H1 (cell line): ENCODE measurements around the gene ATP9B.

ENCODE experiments used
- CHD1 ChIP-seq: IDR thresholded peaks from 2 replicates; pipeline ENCODE4 v1.6.1; 2012; ENCODE audit warnings: low read depth, low read length, improper control_type of control experiment
- CTCF ChIP-seq, 3 experiments: IDR thresholded peaks; 1 replicate in 2 of 3; 2 replicates in 1 of 3; pipeline versions ENCODE4 v1.5.1 to v1.6.1; 2011; ENCODE audit warnings: low read length in 3 of 3, mild to moderate bottlenecking in 3 of 3, inconsistent platforms in 2 of 3, low read depth in 1 of 3, moderate library complexity in 1 of 3; ENCODE audit not compliant: insufficient read depth in 1 of 3; ENCODE audit errors: control extremely low read depth in 1 of 3
- EZH2 ChIP-seq: fragments of 200-600 bp; sonication (generic); IDR thresholded peaks from 2 replicates; pipeline ENCODE4 v1.7.1; 2012; ENCODE audit warnings: low read depth, mild to moderate bottlenecking, moderate library complexity, low read length, inconsistent platforms; ENCODE audit not compliant: severe bottlenecking
- GABPA ChIP-seq: IDR thresholded peaks from 2 replicates; pipeline ENCODE4 v1.6.1; 2011; ENCODE audit warnings: mild to moderate bottlenecking, low read length, moderate library complexity, borderline replicate concordance; ENCODE audit not compliant: insufficient read depth
- GTF2F1 ChIP-seq: IDR thresholded peaks from 2 replicates; pipeline ENCODE4 v1.6.1; 2012; ENCODE audit warnings: low read depth, low read length, improper control_type of control experiment, borderline replicate concordance
- HDAC6 ChIP-seq: IDR thresholded peaks from one replicate; pipeline ENCODE4 v1.7.1; 2012; ENCODE audit warnings: low read depth, mild to moderate bottlenecking, inconsistent platforms, low read length, moderate library complexity
- POLR2A ChIP-seq, 2 experiments: IDR thresholded peaks; 1 replicate in 1 of 2; 2 replicates in 1 of 2; pipeline ENCODE4 v1.6.1; 2011; ENCODE audit warnings: low read depth in 2 of 2, low read length in 2 of 2, mild to moderate bottlenecking in 2 of 2; ENCODE audit errors: control extremely low read depth in 1 of 2
- POLR2AphosphoS5 ChIP-seq: IDR thresholded peaks from 2 replicates; pipeline ENCODE4 v1.6.1; 2011; ENCODE audit warnings: low read depth, low read length
- SIN3A ChIP-seq, 2 experiments: IDR thresholded peaks in 1 of 2; conservative IDR thresholded peaks in 1 of 2; 2 replicates each; pipeline ENCODE4 v1.6.1; 2011 to 2012; ENCODE audit warnings: low read length in 2 of 2, improper control_type of control experiment in 1 of 2, low read depth in 1 of 2, mild to moderate bottlenecking in 1 of 2
- SP1 ChIP-seq: IDR thresholded peaks from 2 replicates; pipeline ENCODE4 v1.6.1; 2011; ENCODE audit warnings: low read depth, low read length
- ZNF274 ChIP-seq: IDR thresholded peaks from 2 replicates; pipeline ENCODE4 v1.7.0; 2012; ENCODE audit warnings: low read length, borderline replicate concordance; ENCODE audit errors: extremely low read depth
- TF ChIP-seq, protein P1 (sequence below): IDR thresholded peaks from 2 replicates; pipeline ENCODE4 v1.6.1; 2012; ENCODE audit warnings: inconsistent platforms

- TF ChIP-seq GABPA = no peak
- no peak for TF ChIP-seq ZNF274
- TF ChIP-seq CTCF (IDR thresholded peaks at IDR 0.05; ENCODE audit: control extremely low read depth in 1 of 3, insufficient read depth in 1 of 3, low read depth in 1 of 3, low read length in 3 of 3) = no peak
- no peak for TF ChIP-seq CHD1
- TF ChIP-seq EZH2 = no peak
- TF ChIP-seq, protein P1, sequence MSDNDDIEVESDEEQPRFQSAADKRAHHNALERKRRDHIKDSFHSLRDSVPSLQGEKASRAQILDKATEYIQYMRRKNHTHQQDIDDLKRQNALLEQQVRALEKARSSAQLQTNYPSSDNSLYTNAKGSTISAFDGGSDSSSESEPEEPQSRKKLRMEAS = no peak
- TF ChIP-seq POLR2AphosphoS5 = no peak
- TF ChIP-seq SIN3A (conservative IDR thresholded peaks at IDR 0.05 in 1 of 2, IDR thresholded peaks at IDR 0.05 in 1 of 2; ENCODE audit: low read depth in 1 of 2, low read length in 2 of 2) = no peak
- no peak for TF ChIP-seq GTF2F1
- TF ChIP-seq SP1 = no peak
- no peak for TF ChIP-seq POLR2A (IDR thresholded peaks at IDR 0.05; ENCODE audit: control extremely low read depth in 1 of 2, low read depth in 2 of 2, low read length in 2 of 2)
- no peak for TF ChIP-seq HDAC6
These were observed 347.5 kb downstream of the ATP9B start for GRCh38 chr18:79416677-79417052.
